Measurements from ENCODE around the gene PYGL.
"Not testable (repeated sequence)": the region's sequence is repeated elsewhere in the genome, so short reads cannot be mapped to it uniquely, and the experiment has no call there.

DNA sequence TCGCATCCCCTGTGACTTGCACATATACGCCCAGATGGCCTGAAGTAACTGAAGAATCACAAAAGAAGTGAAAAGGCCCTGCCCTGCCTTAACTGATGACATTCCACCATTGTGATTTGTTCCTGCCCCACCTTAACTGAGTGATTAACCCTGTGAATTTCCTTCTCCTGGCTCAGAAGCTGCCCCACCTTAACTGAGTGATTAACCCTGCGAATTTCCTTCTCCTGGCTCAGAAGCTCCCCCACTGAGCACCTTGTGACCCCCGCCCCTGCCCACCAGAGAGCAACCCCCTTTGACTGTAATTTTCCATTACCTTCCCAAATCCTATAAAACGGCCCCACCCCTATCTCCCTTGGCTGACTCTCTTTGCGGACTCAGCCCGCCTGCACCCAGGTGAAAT lies 47.9 kb downstream of the PYGL start:
- TF ChIP-seq POLR2A (IDR thresholded peaks at IDR 0.05; ENCODE audit: low read depth, low read length); TAF1 (IDR thresholded peaks at IDR 0.05; ENCODE audit: borderline replicate concordance, low read depth, low read length): not testable (repeated sequence)

All from GM12892 (cell line).